Stimulated activated CD4-positive, alpha-beta T cell treated with anti-CD3 and anti-CD28 coated beads, Interleukin-4, amount 100 ng/mL, for 24 hours (primary cell): ENCODE results near the gene GPR161.
"Not testable (repeated sequence)": the region's sequence is repeated elsewhere in the genome, so short reads cannot be mapped to it uniquely, and the experiment has no call there.

Experiments used
- DNase-seq: peaks from one replicate; pipeline ENCODE4 v3.0.0-alpha.2; 2020

The GPR161 gene

DNA sequence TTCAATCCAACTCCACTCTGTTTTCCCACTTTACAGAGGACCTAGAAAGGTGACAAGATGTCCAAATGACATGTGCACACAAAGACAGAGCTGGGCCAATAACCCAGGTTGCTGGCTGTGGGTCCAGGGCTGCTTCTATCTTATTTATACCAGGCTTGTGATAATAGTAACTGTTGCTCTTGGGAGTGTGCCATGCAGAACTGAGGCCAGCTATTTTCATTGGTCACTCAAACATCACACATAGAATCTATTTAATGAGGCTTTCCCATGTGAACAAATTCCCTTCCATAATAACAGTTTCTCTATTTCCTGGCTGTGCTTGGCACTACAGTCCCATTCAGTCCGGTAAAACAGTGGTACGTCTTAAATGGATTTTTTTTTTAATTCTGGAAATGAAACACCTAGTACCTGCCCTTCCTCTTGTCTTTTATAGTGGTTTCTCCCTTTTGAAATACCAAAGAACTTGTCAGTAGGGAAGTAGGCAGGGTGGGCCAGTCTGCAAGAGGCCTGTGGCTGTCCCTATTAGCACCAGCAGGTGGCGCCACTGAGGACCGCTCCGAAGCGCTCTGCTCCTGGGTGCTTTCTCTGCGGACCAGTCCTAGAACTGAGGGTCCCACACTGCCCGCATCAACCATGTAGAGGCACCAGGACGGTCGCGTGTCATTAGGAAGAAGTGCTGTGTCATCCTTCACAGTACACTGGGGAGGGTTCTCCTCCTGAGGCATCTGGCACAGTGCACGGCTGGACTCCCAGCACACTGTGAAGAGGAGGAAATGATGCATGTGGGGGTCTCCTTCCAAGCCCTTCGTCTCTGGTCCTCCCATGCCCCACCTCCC is 52.1 kb downstream of the GPR161 start:
- peak; percentile 67 for DNase-seq

DNA sequence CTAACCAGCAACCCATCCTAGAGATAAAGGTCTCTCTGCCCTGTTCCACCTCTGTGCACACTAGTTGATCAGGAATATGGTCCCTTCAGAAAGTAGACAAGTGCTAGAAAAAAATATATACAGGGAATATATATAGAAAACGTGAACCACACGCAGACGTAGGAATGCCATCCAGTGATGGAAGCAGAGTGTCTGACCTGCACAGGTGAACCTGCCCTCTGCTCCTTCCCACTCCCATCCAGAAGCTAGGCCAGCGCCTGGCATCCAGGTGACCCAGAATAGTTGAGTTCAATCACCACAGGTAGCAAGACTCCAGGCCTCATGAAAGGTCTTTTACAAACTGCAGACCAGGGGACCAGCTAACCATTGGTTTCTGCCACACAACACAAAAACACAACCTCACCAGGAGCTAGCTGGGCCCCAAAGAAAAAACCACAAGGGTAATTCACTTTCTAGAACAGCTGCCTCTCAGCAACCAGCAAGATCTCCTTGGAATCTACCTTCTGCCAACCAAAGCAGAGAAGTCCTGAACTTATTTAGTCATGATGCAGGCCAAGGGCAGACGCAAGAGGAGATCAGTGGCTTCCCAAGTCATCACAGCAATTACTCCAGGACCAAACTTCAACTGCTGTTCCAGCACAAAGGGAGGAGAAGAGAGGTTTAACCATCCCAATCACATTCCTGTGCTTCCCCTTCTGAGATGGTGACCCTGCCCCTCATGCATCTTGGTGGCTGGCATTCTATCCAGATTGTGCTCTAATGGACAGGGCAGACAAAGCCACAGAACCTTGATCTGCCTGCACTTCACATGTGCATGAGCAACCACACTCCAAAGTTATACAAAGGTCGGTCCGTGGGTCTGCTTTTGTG is 53.0 kb downstream of the GPR161 start:
- DNase-seq, result no peak

DNA sequence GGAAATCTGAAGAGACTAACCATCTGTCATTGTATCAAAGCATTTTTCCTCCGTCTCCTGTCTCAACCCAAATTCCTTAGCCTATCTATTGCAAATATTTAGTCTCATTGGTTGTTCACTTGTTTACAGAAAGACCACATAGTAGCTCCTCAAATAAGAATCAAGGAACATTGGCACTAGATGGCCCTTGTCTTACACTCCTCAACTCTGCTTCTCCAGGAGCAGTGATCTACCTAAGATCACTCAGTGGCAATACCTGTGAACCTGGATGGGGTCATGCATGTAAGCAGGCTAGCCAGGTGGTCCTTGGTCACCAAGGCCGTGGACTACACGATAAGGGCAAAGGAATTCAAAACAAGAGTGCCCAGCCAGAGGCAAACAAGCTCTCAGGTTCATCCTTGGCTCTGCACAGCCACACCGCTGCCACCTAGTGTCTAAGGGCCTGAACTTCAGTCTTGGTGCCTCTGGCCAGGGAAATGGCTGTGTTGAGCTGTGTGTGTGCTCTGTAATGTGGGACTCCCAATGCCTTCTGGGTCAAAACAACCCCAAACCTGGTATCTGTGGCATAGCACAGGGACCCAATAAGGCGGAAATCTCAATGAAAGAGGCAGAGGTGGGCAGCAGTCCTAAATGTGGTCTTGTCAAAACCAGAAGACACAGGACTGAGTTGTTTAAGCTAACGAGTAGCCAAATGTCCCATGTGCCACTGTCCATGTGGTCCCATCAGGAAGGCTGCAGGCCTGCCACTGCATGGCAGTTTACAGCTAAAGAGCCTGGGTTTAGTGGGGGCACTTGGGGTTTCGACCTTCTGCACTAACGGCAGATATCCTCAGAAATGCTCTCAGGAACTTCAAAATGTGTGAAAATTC is 54.5 kb downstream of the GPR161 start:
- DNase-seq, result peak; percentile 70

DNA sequence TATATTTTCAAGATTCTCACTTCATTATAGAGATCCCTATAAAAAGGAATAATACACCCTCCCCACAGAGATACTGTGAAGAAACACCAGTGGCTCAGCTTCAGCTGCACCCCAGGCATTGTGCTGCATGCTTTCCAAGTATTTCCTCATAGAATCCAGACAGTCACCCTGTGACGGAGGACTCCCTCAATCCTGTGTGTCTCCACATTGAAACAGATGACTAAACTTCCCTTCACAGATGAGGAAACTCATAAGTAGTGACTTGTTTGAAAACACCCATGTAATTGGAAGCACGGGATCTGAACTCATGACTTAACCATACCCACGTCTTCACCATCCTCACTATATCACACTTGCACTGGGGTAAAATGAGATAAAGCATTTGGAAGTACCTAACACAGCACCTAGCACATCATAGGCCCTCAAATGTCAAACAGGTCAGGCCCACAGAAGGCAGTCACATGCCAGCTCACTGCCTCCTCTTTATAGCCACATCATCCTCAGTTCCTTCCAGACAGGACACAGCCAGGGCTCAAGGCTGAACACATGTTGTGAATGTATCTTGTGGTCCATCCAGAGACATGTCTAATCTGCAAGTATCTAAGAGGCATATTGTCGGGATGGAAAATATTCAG is 55.2 kb downstream of the GPR161 start:
- no peak for DNase-seq

DNA sequence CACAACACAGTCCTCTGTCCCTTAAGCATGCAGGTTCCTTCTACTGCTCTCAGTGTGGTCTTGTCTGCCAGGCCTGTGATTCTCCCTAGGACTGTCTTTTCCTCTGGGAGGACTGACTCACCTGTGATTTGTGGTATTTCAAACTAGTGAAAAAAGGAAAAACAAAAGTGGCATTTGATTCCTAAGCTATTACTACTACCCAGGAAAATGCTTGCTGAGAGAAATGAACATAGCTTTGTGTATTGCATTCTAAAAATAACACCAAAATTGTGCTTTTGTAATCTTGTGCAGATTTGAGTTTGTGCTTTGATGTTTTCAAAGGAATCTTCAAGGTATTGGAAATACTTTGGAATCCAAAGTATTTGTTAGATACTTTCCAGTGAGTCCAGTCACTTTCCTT is 57.0 kb downstream of the GPR161 start:
- DNase-seq, result no peak

DNA sequence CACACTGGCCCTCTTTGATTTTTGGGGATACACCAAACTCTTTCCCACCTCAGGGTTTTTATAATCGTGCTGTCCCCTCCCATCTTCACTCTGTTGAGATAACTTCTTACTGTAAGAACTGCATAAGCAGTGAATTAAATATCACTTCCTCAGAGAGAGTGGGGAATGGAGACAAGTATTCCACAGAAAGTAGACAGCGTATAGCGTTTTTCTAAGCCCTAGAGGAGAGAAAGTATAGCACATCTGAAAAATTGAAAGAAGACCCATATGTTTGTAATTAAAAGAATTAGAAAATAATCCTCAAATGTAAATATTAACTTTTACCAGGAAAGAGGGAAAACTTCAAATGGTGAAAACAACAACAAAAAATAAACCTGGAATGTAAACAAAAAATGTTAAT is 67.3 kb downstream of the GPR161 start:
- DNase-seq, result no peak

DNA sequence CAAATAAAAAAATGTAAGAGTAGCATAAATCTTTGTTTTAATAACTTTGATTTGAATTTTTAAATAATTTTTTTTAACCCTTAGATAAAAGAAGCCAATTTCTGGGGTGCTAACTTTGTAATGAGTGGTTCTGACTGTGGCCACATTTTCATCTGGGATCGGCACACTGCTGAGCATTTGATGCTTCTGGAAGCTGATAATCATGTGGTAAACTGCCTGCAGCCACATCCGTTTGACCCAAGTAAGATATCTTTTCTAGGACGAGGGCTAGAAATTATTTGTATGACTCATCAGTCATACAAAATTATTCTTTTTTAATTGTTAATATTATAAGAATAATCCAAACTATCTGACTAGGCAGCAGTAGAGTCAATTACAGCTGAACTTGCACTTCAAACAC is 71.2 kb downstream of the GPR161 start:
- no peak for DNase-seq

DNA sequence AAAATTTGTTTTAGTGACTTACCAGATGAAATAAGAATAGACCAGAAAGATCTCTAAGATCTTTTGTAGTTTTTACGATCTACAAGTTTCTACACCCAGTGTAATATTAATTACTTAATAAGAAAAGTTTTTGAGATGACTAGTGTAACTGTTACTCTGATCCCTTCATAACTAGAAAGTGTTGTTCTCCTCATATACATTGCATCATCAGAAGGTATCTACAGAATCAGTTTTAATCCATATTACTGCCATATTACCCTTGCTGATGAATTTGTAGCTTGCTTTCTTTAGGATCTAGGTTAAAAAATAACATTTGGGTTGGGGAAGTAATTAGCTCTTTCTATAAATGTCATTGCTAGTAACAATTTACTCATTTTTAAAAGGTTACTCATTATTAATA is 72.5 kb downstream of the GPR161 start:
- no peak for DNase-seq

DNA sequence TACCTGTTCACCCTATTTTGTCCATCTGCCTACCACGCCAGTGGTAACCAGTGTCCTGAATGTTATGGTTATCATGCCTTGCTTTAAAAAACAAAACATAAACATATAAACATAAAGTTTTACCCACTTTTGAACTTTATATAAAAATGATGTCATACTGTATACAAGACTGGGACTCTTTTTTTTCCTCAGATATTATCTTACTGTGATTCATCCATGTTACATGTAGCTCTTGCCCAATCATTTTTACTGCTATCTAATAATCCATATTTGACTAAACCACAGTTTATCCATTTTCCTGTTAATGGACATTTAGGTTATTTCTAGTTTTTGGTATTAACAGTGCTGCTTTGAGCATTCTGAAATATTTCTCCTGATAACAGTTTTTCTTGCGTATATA is 78.8 kb downstream of the GPR161 start:
- no peak for DNase-seq

DNA sequence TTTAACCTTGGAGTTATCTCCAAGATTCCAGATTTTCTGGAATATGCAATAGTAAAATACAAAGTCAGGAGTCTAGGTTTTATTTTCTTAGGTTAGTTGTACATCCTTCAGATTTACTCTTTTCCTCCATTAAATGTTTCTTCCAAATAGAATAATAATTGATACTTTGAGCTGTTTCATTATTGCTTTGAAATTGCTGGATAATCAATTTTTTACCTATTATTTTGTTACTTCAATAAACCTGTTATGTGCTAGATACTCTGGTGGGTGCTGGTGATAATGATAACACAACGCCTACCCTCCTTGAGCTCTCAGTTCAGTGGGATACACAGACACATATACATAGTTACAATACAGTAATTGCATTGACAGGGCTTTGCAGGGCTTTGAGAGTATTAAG is 79.4 kb downstream of the GPR161 start:
- DNase-seq, result no peak

DNA sequence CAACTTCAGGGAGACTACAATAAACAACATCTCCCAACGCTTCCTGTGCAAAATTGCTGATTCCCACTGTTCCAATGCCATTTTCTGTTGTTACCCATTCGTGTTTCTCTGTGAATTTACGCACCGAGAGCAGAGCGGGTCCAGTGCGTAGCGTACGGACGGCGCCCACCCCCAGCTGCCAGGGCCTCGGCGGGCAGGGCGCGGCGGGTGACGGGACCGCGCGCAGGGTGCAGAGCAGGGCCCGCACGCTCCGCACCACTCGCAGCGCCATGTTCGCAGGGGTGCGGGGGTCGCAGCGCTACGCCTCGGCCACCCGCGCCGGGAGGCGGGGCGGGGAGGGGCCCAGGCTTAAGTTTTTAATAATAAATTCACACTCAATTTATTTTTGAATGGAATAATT is 80.6 kb downstream of the GPR161 start:
- not testable (repeated sequence) for DNase-seq

DNA sequence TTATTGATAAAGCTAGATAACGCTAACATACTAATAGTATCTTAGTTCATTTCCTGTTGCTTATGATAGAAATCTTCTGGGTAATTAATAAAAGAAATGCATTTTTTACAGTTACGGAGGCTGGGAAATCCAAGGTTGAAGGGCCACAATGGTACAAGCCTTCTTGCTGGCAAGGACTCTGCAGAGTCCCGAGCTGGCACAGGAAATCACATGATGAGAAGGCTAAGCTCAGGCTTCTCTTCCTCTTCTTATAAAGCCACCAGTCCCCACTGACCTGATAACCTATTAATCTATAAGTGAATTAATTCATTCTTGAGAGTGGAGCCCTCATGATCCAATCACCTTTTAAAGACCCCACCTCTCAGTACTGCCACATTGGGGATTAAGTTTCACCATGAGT is 82.6 kb downstream of the GPR161 start:
- no peak for DNase-seq

DNA sequence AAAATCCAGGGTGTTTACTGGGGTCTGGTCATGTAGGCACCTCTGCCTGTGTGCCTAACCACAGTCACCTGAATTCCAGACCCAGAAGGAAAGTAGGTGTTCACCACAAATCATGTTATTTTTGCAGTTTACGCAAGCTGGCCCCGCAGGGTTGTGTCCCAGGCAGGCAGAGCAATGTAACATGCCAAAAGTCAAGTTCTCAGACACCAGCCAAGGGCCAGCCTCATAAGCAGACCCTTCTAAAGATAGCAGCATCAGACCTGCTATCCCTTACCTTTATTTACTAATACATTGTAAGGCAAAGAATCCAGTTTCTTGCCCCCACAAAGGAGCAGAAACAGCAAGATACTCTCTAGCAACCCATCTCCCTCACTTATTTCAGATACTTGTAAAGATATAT is 83.0 kb downstream of the GPR161 start:
- no peak for DNase-seq

DNA sequence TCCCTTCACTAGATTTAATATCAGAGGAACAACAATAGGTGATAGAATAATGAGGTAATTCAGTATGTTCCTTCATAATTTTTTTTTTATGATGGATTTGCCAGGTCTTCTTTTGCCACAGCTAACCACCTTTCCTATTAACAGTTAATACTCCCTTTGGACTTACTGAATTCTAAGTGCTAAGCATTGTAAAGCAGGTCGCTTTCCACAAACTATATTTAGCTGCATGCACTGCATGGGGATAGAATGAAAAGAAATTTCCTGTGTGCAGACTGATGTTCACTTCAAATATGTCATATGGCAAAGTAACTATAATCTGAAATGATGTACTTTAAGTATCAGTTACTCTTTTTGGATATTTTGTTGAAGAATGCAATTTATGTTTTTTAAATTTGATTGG is 85.8 kb downstream of the GPR161 start:
- no peak for DNase-seq

DNA sequence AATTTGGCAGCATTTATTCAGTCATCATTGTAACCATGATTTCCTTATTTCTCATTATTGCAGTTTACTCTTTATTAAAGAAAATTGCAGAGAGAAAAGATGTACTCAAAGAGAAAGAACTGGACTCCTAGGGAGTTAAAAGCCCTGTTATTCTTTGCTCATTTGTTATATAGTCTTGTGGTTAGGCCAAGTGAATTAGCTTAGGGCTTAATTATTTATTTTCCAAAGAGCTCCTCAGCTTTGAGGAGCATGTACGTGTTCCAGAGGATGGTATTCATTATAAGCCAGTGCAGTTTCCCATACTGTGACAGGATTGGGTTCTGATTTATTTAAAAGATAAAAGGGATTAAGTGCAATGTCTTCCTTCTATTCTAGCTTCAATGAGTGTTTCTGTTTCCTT is 86.4 kb downstream of the GPR161 start:
- DNase-seq, result no peak

DNA sequence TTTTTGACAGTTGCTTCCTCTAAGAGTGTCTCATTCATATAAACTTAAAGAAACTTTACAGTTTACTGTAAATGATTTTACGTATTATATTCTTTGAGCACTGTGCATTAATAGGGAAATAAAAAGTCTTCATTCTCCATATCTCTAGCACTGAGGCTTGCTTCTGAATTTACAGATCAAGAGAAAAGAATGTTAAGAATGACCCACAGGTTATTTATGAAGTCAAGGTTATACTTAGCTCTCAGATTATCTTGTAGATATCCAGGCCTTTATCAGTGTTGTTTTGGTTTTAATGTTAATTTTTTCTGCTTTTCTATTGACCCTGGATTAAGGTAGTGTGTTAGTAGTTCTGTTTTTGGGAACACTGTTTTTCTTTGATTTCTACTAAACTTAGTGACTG is 91.4 kb downstream of the GPR161 start:
- DNase-seq, result no peak

DNA sequence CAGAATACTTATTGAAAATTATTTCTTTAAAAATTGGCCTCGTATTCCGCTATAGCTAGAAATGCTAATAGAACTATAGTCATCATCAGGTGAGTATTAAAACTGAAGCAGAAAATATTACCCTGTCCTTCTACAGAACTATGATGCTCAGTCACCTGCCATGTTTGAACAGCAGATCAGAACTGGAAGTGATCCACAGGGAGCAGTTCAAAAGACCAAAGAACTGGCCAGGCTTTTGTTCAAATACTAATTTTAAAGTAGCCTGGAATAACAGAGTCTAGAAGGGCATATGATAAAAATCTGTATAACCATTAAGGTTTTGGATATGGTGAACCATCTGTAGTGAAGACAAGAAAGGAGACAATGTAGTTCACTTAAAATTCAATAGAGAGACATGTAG is 94.4 kb downstream of the GPR161 start:
- no peak for DNase-seq

DNA sequence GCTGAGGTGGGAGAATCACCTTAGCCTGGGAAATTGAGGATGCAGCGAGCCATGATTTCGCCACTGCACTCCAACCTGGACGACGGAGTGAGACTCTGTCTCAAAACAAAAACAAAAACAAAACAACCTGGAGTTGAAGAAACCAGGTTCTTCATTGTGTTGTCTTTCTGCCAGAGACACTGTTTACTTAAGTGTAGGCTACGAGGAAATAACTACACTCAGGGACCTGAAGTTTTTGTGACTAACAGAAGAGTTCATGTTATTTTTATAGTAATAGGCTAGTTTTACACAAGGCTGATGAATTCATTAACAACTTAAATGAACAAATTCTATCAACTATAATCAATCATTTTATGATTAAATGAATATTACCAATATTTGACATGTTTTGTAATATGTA is 101.4 kb downstream of the GPR161 start:
- no peak for DNase-seq

DNA sequence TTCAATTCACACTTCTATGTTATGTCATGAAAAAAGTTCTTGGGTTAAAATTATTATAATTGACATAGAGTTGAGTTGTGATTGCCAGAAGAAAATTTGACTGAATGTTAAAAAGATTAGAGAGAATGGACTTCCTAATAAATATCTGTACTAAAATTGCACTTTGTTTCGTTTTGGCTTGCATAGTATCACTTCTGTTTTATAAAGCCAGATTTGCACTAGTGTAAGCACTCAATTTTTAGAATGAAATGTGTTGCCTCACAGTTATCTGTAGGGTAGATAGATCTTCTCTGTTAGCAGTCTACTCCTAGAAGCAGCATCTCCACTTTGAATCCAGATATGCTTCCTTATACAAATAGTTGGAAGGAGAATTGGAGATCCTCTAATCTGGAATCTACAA is 104.7 kb downstream of the GPR161 start:
- DNase-seq, result no peak

DNA sequence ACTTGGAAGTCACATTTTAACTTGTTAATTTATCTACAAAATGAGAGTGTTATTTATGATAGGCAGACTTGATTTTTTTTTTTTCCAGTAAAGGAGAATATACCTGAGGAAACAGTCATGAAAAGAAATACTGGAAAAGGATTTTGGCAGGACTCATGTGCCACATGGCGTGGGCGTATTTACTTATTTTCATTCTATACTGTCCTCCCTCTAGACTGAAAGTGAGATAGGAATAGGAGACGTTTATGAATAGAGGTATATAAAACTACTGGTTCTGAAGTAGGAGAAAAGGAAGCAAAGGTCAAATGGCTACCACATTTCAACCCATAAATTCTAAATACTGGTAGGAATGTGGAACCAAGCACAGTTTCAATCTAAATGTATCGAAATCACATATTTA is 105.1 kb downstream of the GPR161 start:
- DNase-seq, result no peak

DNA sequence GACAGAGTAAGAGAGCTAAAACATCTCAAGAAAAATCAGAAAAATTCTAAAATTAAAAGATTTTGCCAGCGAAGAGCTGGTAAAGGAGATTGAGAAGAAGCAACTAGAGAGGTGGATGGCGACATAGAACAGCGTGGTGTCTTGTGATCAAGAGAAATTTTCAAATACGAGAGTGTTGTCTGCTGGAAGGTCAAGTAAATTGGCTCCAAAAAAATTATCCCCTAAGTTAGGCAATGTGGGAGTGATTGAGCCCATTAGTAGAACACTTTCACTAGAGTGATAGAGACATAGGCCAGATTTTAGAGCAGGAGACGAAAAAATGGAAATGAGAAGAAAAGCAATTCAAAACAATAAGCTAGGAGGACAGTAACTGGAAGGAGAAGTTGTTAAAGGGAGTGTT is 105.5 kb downstream of the GPR161 start:
- no peak for DNase-seq
